Measurements from ENCODE around the gene GPER1.

GRCh38 chr7:1055491-1055955, 32.4 kb upstream of the GPER1 start:
- TF ChIP-seq CTCF (IDR thresholded peaks at IDR 0.05) (no peak), EZH2phosphoT487 (IDR thresholded peaks at IDR 0.05) (no peak), EZH2 (IDR thresholded peaks at IDR 0.05) (no peak)
